ENCODE data around the gene RPTN. TPM values are rescaled to one million over a fixed set of nuclear protein-coding genes. Genes with fewer than 3 reads are reported as not detected.

The RPTN gene
- total RNA-seq, 1 experiment from 2014 or later = not detected

DNA sequence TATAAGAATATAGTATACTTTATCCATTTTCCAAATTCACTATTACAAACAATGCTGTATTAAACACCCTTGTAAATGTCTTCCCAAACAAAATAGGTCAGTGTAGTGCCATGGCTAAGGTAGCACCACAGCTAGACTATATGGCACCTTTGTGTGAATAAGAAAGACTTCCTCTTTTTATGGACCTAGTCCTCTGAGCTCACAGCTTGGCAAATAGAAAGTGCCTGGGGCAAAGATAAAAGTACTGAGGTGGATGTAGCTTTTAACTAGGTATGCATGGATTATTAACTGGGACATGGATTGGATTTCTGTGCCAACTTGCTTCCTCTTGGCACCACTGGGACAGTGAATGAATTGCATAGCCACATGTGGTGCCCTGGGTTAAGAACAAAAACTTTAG is 40.0 kb upstream of the RPTN start:
- intact Hi-C loops (cut with micrococcal nuclease) = no loop called here
- DNase-seq (ENCODE audit: low read depth, low spot score) = no peak
- POLR2A ChIA-PET = no interaction called here

GRCh38 chr1:152197361-152197941 is 38.4 kb upstream of the RPTN start:
- H3K4me2 ChIP-seq (ENCODE audit: low read length) = no peak overlapping the region
- CTCF ChIA-PET = interaction anchor here (1.1 to 3.4 kb wide), 2 partner anchors 12 to 261 kb away, joined by 3 to 13 read pairs; no protein-coding TSS in a partner anchor
- H3K27me3 ChIP-seq (ENCODE audit: insufficient read depth, low read length) = peaks cover 21% of the 10 kb centered on the region
- POLR2A ChIA-PET = no interaction called here
- no TSS peak for BruUV-seq (replicated peaks)
- H3K9me3 ChIP-seq (ENCODE audit: control insufficient read depth in 1 of 2, insufficient read depth in 1 of 2, low read depth in 1 of 2, low read length in 2 of 2) = no peaks in the 10 kb centered on the region
- intact Hi-C loops (cut with micrococcal nuclease) = no loop called here
- H3K9ac ChIP-seq (ENCODE audit: low read length) = no peak overlapping the region
- RAD21 ChIA-PET (ENCODE audit: low non-redundant PET in 1 of 2, low total read pairs in 2 of 2, uncharacterized antibody in 2 of 2, unreplicated experiment in 2 of 2) = interaction anchor here in 1 of 2 experiments (0.7 kb wide), 1 partner anchor 16 kb away, joined by 6 read pairs; no protein-coding TSS in a partner anchor
- H3K36me3 ChIP-seq (ENCODE audit: control insufficient read depth in 1 of 2, insufficient read depth in 2 of 2, low read length in 2 of 2) = no peaks in the 10 kb centered on the region
- ATAC-seq (no peak), DNase-seq (ENCODE audit: low read depth, low spot score) (no peak)
- no peaks in the 10 kb centered on the region for H3K9me2 ChIP-seq (ENCODE audit: insufficient read depth)
- H3K27ac ChIP-seq (ENCODE audit: low read depth, low read length) = no peak overlapping the region
- no peaks in the 10 kb centered on the region for H3K4me1 ChIP-seq (ENCODE audit: control insufficient read depth in 1 of 2, insufficient read depth in 2 of 2, low read length in 2 of 2)
- H4K20me1 ChIP-seq (ENCODE audit: insufficient read depth) = no peaks in the 10 kb centered on the region
- H2AFZ ChIP-seq (ENCODE audit: low read depth, low read length, poor library complexity, severe bottlenecking) = no peak overlapping the region
- no peaks in the 10 kb centered on the region for H3K79me2 ChIP-seq (ENCODE audit: insufficient read depth, low read length)
- no peak overlapping the region for H3K4me3 ChIP-seq (replicated peaks in 1 of 2; ENCODE audit: low read depth in 1 of 2, low read length in 2 of 2)
- TF ChIP-seq POLR2AphosphoS5 (IDR thresholded peaks at IDR 0.05; ENCODE audit: low read depth, low read length) (no peak), EGR1 (IDR thresholded peaks at IDR 0.05; ENCODE audit: low read depth) (no peak), TCF7L2 (IDR thresholded peaks at IDR 0.05; ENCODE audit: borderline replicate concordance, extremely low read depth, insufficient read depth, insufficient read length) (no peak), MAX (IDR thresholded peaks at IDR 0.05) (no peak), EZH2 (IDR thresholded peaks at IDR 0.05) (no peak), CBX3 (IDR thresholded peaks at IDR 0.05; ENCODE audit: low read depth) (no peak), ZBTB33 (IDR thresholded peaks at IDR 0.05; ENCODE audit: extremely low read depth, insufficient replicate concordance, low read length) (no peak), EZH2phosphoT487 (IDR thresholded peaks at IDR 0.05; ENCODE audit: borderline replicate concordance) (no peak), JUND (IDR thresholded peaks at IDR 0.05) (no peak), FOSL1 (IDR thresholded peaks at IDR 0.05; ENCODE audit: low read depth) (no peak), RAD21 (IDR thresholded peaks at IDR 0.05; ENCODE audit: low read depth) (no peak)
- TF ChIP-seq, protein P1, sequence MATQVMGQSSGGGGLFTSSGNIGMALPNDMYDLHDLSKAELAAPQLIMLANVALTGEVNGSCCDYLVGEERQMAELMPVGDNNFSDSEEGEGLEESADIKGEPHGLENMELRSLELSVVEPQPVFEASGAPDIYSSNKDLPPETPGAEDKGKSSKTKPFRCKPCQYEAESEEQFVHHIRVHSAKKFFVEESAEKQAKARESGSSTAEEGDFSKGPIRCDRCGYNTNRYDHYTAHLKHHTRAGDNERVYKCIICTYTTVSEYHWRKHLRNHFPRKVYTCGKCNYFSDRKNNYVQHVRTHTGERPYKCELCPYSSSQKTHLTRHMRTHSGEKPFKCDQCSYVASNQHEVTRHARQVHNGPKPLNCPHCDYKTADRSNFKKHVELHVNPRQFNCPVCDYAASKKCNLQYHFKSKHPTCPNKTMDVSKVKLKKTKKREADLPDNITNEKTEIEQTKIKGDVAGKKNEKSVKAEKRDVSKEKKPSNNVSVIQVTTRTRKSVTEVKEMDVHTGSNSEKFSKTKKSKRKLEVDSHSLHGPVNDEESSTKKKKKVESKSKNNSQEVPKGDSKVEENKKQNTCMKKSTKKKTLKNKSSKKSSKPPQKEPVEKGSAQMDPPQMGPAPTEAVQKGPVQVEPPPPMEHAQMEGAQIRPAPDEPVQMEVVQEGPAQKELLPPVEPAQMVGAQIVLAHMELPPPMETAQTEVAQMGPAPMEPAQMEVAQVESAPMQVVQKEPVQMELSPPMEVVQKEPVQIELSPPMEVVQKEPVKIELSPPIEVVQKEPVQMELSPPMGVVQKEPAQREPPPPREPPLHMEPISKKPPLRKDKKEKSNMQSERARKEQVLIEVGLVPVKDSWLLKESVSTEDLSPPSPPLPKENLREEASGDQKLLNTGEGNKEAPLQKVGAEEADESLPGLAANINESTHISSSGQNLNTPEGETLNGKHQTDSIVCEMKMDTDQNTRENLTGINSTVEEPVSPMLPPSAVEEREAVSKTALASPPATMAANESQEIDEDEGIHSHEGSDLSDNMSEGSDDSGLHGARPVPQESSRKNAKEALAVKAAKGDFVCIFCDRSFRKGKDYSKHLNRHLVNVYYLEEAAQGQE (IDR thresholded peaks at IDR 0.05; ENCODE audit: low read depth) = no peak

More for the DNA sequence above, 40.0 kb upstream of the RPTN start:
- no peak overlapping the region for H3K4me2 ChIP-seq (ENCODE audit: low read length)
- no peaks in the 10 kb centered on the region for H3K79me2 ChIP-seq (ENCODE audit: insufficient read depth, low read length)
- no peak overlapping the region for H3K9ac ChIP-seq (ENCODE audit: low read length)
- no peak for TF ChIP-seq EGR1 (IDR thresholded peaks at IDR 0.05; ENCODE audit: low read depth)
- BruUV-seq (replicated peaks) = no TSS peak
- H3K9me3 ChIP-seq (ENCODE audit: control insufficient read depth in 1 of 2, insufficient read depth in 1 of 2, low read depth in 1 of 2, low read length in 2 of 2) = no peaks in the 10 kb centered on the region
- H3K4me1 ChIP-seq (ENCODE audit: control insufficient read depth in 1 of 2, insufficient read depth in 2 of 2, low read length in 2 of 2) = no peaks in the 10 kb centered on the region
- no peaks in the 10 kb centered on the region for H3K9me2 ChIP-seq (ENCODE audit: insufficient read depth)
- H2AFZ ChIP-seq (ENCODE audit: low read depth, low read length, poor library complexity, severe bottlenecking) = no peak overlapping the region
- peaks cover 18% of the 10 kb centered on the region for H3K27me3 ChIP-seq (ENCODE audit: insufficient read depth, low read length)
- ChIA-PET RAD21 (ENCODE audit: low non-redundant PET in 1 of 2, low total read pairs in 2 of 2, uncharacterized antibody in 2 of 2, unreplicated experiment in 2 of 2) (no interaction called here), CTCF (interaction anchor here (1.2 to 3.4 kb wide), 2 partner anchors 200 to 259 kb away, joined by 4 to 13 read pairs; no protein-coding TSS in a partner anchor)
- no peak overlapping the region for H3K4me3 ChIP-seq (replicated peaks in 1 of 2; ENCODE audit: low read depth in 1 of 2, low read length in 2 of 2)
- ATAC-seq = no peak
- no peaks in the 10 kb centered on the region for H3K36me3 ChIP-seq (ENCODE audit: control insufficient read depth in 1 of 2, insufficient read depth in 2 of 2, low read length in 2 of 2)
- no peak overlapping the region for H3K27ac ChIP-seq (ENCODE audit: low read depth, low read length)
- no peaks in the 10 kb centered on the region for H4K20me1 ChIP-seq (ENCODE audit: insufficient read depth)
